Mononuclear cell (primary cell): ENCODE results near the gene RGS19. TPM values are rescaled to one million over a fixed set of nuclear protein-coding genes. Genes with fewer than 3 reads are reported as not detected.

Experiments used
- H3K27me3 ChIP-seq: 2 replicates; pipeline ENCODE4 v1.6.0; 2011; ENCODE audit warnings: low read length, control low read depth; ENCODE audit not compliant: insufficient read depth
- H3K4me1 ChIP-seq: 2 replicates; pipeline ENCODE4 v1.5.1; 2011; ENCODE audit warnings: mild to moderate bottlenecking, low read length, control low read depth; ENCODE audit not compliant: insufficient read depth
- H3K4me3 ChIP-seq: 2 replicates; pipeline ENCODE4 v1.5.1; 2011; ENCODE audit warnings: mild to moderate bottlenecking, low read length, moderate library complexity
- H3K9me3 ChIP-seq: 2 replicates; pipeline ENCODE4 v1.5.1; 2011; ENCODE audit warnings: low read depth, mild to moderate bottlenecking, control low read depth, low read length
- total RNA-seq: library from RNA; depleted of rRNA; stranded (reverse); fragments of >200 nt; gene quantifications from one replicate; pipeline ENCODE4 v1.2.3, GENCODE V29; 2012

Gene RGS19
- total RNA-seq, 1 donor: 33.6 TPM

GRCh38 chr20:64024141-64024990 lies 55.0 kb downstream of the RGS19 start:
- H3K9me3 ChIP-seq: no peaks in the 10 kb centered on the region
- H3K4me1 ChIP-seq: no peaks in the 10 kb centered on the region
- no peaks in the 10 kb centered on the region for H3K27me3 ChIP-seq
- H3K4me3 ChIP-seq: no peak overlapping the region

- H3K9me3 ChIP-seq: no peaks in the 10 kb centered on the region
- H3K4me1 ChIP-seq: no peaks in the 10 kb centered on the region
- no peak overlapping the region for H3K4me3 ChIP-seq
- H3K27me3 ChIP-seq: no peaks in the 10 kb centered on the region
Observed at GRCh38 chr20:64023361-64024140, 55.8 kb downstream of the RGS19 start.

Other genes starting within 250 kb of the RGS19 start
- 2.1 TPM for gene ZBTB46, start 248.3 kb downstream of the RGS19 start, total RNA-seq
- not detected for gene ABHD16B, start 218.0 kb downstream of the RGS19 start, total RNA-seq
- 54.8 TPM for gene TPD52L2, start 214.2 kb downstream of the RGS19 start, total RNA-seq
- 26.0 TPM for gene DNAJC5, start 184.4 kb downstream of the RGS19 start, total RNA-seq
- 16.9 TPM for gene UCKL1, start 123.1 kb downstream of the RGS19 start, total RNA-seq
- gene ZNF512B, start 109.6 kb downstream of the RGS19 start, total RNA-seq: 5.5 TPM
- gene SAMD10, start 99.9 kb downstream of the RGS19 start, total RNA-seq: 2.3 TPM
- 36.6 TPM for gene PRPF6, start 98.4 kb downstream of the RGS19 start, total RNA-seq
- 2.9 TPM for gene C20orf204, start 43.3 kb downstream of the RGS19 start, total RNA-seq
- gene SOX18, start 29.9 kb downstream of the RGS19 start, total RNA-seq: not detected
- 6.0 TPM for gene TCEA2, start 16.3 kb downstream of the RGS19 start, total RNA-seq
- gene OPRL1, start 564 bp upstream of the RGS19 start, total RNA-seq: 1.3 TPM
- gene LKAAEAR1, start 4.9 kb upstream of the RGS19 start, total RNA-seq: 0.42 TPM
- not detected for gene NPBWR2, start 28.0 kb upstream of the RGS19 start, total RNA-seq
- gene MYT1, start 84.9 kb upstream of the RGS19 start, total RNA-seq: not detected
- gene PCMTD2, start 176.2 kb upstream of the RGS19 start, total RNA-seq: 57.8 TPM